SU-DHL-6 (cell line): ENCODE data around the gene ICA1.

Source experiments
- EZH2phosphoT487 ChIP-seq: fragments of 200-600 bp; sonication (generic), shearing (Covaris generic); conservative IDR thresholded peaks from 2 replicates; pipeline ENCODE4 v1.6.1; 2018; ENCODE audit warnings: mild to moderate bottlenecking, antibody characterized with exemption, low read length, moderate library complexity, mixed read lengths
- TF ChIP-seq, protein P1 (sequence below): fragments of 200-600 bp; sonication (generic); IDR thresholded peaks from one replicate; pipeline ENCODE4 v1.5.1; 2017; ENCODE audit warnings: antibody characterized with exemption, mild to moderate bottlenecking, low read length, moderate library complexity; ENCODE audit not compliant: insufficient read depth, poor library complexity, severe bottlenecking

DNA sequence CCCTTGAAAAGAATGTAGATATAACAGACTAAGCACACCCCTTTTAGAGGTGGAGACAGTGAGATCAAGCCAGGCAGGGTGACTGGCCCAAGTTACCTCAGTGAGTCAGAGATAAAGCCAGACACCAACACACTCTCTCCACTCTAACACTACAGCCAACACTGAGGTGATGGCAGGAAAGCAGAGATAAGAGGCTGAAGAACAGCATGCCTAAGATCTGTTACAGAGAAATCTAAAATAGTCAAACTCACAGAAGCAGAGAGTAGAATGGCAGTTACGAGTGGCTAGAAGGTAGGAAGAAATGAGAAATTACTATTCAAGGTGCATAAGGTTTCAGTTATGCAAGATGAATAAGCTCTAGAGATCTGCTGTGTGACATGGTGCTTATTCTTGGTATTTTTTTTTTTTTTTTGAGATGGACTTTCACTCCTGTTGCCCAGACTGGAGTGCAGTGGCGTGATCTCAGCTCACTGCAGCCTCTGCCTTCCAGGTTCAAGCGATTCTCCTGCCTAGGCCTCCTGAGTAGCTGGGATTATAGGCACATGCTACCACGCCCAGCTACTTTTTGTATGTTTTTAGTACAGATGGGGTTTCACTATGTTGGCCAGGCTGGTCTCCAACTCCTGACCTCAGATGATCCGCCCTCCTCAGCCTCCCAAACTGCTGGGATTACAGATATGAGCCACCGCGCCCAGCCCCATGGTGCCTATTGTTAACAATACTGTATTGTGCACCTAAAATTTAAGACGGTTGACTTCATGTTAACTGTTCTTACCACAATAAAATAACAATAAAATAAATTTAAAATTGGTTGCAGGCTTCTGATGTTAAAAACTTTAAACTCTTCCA is 28.7 kb downstream of the ICA1 start:
- TF ChIP-seq, protein P1, sequence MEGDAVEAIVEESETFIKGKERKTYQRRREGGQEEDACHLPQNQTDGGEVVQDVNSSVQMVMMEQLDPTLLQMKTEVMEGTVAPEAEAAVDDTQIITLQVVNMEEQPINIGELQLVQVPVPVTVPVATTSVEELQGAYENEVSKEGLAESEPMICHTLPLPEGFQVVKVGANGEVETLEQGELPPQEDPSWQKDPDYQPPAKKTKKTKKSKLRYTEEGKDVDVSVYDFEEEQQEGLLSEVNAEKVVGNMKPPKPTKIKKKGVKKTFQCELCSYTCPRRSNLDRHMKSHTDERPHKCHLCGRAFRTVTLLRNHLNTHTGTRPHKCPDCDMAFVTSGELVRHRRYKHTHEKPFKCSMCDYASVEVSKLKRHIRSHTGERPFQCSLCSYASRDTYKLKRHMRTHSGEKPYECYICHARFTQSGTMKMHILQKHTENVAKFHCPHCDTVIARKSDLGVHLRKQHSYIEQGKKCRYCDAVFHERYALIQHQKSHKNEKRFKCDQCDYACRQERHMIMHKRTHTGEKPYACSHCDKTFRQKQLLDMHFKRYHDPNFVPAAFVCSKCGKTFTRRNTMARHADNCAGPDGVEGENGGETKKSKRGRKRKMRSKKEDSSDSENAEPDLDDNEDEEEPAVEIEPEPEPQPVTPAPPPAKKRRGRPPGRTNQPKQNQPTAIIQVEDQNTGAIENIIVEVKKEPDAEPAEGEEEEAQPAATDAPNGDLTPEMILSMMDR = no peak
- TF ChIP-seq EZH2phosphoT487 = no peak
